HTR-8/SVneo (cell line): ENCODE measurements around the gene NAALAD2.
"Not testable (repeated sequence)": the region's sequence is repeated elsewhere in the genome, so short reads cannot be mapped to it uniquely, and the experiment has no call there.

Experiments used
- DNase-seq: peaks from one replicate; pipeline ENCODE4 v3.0.0; 2011; ENCODE audit warnings: low spot score, mixed read lengths; ENCODE audit not compliant: insufficient read length
- FAIRE-seq: peaks from 2 replicates; lab custom pipeline; 2011; peaks lifted over from hg19 to GRCh38; lab: Jason Lieb, UNC

NAALAD2 gene

GRCh38 chr11:90134478-90135003 is at the start of gene NAALAD2:
Gene NAALAD2 (plus strand): TSS chr11:90134663. CDS start chr11:90134759, 96 bp downstream.
- peak; percentile 31 for DNase-seq

DNA sequence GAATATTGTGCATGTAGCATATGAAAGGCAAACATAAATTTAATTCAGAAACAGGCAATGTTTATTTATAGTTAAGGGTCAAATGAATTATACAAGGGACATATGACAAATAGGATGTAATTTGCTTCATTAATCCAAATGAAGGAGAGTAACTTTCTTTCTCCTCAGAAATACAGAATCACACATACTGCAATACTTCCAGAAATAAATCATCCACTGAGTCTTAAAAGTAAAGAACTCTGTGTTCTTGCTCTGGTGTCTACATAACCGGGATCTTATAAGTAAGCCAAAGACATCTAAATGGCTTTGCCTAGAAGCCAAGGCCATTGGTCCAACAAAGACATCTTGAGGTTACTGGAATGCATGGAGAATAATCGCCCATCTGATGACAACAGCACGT is 48.8 kb upstream of the NAALAD2 start, which contains the start of gene UBTFL1:
Gene UBTFL1 (plus strand): TSS at position 301 of the 400 bp plus-strand sequence. CDS start 0 bp downstream, at position 301.
- not testable (repeated sequence) for FAIRE-seq

More at GRCh38 chr11:90134478-90135003, at the start of gene NAALAD2:
- FAIRE-seq: no peak

GRCh38 chr11:90088731-90089130 is 45.7 kb upstream of the NAALAD2 start:
- not testable (repeated sequence) for FAIRE-seq

More for the DNA sequence above, 48.8 kb upstream of the NAALAD2 start, which contains the start of gene UBTFL1:
- DNase-seq: not testable (repeated sequence)

GRCh38 chr11:90095230-90095924 is 39.1 kb upstream of the NAALAD2 start:
- DNase-seq, FAIRE-seq: not testable (repeated sequence)

More at GRCh38 chr11:90088731-90089130, 45.7 kb upstream of the NAALAD2 start:
- not testable (repeated sequence) for DNase-seq

- not testable (repeated sequence) for FAIRE-seq, DNase-seq
Observed at GRCh38 chr11:90098261-90098660, 36.2 kb upstream of the NAALAD2 start.

- FAIRE-seq (no peak), DNase-seq (no peak)
Observed at GRCh38 chr11:90100431-90100830, 34.0 kb upstream of the NAALAD2 start.

DNA sequence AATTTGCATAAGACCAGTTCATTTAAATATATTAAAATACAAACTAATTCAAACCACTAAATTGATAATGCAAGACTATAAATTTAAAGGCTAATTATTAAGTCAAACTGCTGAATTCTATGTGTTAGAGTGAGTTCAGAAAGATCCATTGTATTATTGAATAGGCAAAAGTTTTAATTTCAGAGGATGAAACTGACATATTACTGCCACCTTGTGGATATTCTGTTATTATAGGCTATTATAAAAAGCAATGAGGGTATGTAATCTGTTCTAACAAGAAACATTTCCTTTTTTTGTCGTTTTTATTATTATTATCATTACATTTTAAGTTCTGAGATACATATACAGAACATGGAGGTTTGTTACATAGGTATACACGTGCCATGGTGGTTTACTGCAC is 20.9 kb upstream of the NAALAD2 start:
- FAIRE-seq (no peak), DNase-seq (no peak)

GRCh38 chr11:90120191-90120590 is 14.3 kb upstream of the NAALAD2 start:
- FAIRE-seq: no peak
- no peak for DNase-seq

DNA sequence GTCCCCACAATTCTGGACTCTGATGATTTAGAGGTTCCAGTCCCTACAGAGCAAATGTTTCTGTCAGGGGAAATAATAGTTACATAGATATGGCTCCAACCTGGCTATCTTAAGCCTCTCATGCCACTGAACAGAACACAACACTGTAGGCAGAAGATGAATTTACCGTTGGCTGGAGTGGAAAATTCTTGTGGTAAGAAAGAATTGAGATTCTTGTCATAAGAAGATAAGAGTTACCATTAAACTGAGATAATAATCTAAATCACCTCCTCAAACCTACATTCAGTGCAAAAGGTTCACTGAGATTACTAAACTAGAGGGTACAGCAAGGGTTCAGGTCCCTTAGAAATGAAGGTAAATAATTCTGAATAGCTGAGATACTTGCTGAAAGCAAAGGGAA is 10.1 kb upstream of the NAALAD2 start:
- DNase-seq (no peak), FAIRE-seq (no peak)

DNA sequence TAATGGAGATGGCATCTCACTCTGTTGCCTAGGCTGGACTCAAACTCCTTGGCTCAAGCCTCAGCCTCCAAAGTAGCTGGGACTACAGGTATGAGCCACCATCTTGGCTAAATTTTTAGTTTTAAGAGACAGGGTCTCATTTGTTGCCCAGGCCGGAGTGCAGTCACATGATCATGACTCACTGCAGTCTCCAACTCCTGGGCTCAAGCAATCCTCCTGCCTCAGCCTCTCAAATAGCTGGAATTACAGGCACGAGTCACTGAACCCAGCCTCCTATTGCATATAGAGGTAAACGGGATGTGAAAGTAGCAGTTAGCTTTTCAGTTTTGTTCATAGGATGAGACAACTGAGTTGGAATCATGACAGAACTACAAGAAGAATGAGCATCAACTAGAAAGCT is 9.5 kb upstream of the NAALAD2 start:
- DNase-seq (no peak), FAIRE-seq (no peak)

- no peak for FAIRE-seq
- DNase-seq: no peak
Observed at GRCh38 chr11:90133560-90134477, 644 bp upstream of the NAALAD2 start.

DNA sequence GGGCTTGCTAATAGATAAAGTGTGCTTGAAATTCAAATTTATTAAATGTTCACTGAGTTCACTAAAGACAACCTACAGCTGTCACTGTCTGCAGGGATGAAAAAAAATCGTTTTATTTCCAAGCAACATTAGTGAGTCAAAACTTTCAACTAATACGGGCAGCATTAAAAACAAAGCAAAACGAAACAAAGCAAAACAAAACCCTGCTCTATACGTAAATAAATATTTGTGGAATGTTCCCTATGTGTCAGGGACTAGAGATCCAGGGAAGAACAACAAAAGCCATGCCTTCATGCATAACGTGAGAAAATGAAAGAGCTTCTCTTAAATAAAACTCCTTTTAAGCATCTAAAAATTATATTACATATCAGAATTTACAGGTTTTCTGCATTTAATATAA is 553 bp downstream of the NAALAD2 start:
- DNase-seq (no peak), FAIRE-seq (no peak)

GRCh38 chr11:90148900-90149299 is 14.4 kb downstream of the NAALAD2 start:
- DNase-seq (no peak), FAIRE-seq (no peak)

DNA sequence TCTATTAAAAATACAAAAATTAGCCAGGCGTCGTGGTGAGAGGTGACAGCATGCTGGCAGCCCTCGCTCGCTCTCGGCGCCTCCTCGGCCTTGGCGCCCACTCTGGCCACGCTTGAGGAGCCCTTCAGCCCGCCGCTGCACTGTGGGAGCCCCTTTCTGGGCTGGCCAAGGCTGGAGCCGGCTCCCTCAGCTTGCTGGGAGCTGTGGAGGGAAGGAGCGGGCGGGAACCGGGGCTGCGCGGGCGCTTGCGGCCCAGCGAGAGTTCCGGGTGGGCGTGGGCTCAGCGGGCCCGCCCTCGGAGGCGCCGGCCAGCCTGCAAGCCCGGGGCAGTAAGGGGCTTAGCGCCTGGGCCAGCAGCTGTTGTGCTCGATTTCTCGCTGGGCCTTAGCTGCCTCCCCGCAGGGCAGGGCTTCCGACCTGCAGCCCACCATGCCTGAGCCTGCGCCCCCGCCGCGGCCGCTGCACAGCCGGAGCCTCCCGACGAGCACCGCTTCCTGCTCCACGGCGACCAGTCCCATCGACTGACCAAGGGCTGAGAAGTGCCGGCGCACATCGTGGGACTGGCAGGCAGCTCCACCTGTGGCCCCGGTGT is 32.6 kb downstream of the NAALAD2 start:
- not testable (repeated sequence) for DNase-seq, FAIRE-seq

GRCh38 chr11:90167704-90168103 is 33.2 kb downstream of the NAALAD2 start:
- FAIRE-seq: not testable (repeated sequence)

DNA sequence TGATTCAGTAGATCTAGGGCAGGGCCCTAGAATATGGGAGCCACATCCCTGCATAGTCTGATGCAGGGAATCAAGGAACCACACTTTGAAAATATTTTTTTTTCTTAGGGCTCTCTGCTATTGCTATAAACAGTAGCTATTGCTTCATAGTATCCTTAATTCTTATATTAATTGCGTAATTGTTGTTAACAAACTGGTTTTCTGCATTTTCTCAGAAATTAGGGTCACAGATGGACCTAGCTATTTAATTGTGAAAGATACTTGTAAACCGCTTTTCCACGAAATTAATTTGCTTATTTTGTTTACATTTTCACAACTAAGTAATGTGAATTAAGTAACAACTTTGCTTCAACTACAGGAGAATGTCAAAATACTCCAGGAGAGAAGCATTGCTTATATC is 34.1 kb downstream of the NAALAD2 start:
- FAIRE-seq (no peak), DNase-seq (no peak)

More at GRCh38 chr11:90167704-90168103, 33.2 kb downstream of the NAALAD2 start:
- not testable (repeated sequence) for DNase-seq

- no peak for FAIRE-seq
- no peak for DNase-seq
Observed at GRCh38 chr11:90171359-90171758, 36.9 kb downstream of the NAALAD2 start.

DNA sequence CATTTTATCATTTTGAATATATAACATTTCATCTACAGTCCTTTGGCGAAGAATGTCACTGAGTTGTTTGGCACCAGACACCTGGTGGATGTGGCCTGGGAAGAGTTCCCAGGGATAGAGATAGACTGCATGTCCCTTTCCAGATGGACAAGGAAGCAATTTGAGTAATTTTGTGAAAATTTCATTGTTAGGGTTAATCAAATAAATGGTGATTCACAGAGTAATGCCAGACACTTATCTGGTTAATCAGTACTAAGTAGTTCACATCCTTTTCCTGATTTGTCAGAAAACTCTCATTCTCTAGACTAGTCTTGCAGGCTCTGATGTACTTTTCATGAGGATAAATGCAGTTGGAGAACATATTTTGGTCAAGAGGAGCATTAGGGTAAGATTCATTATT is 41.6 kb downstream of the NAALAD2 start:
- FAIRE-seq: no peak
- no peak for DNase-seq

- no peak for FAIRE-seq
- DNase-seq: no peak
Observed at GRCh38 chr11:90178751-90179150, 44.3 kb downstream of the NAALAD2 start.

- FAIRE-seq (no peak), DNase-seq (no peak)
Observed at GRCh38 chr11:90179923-90180322, 45.5 kb downstream of the NAALAD2 start.
